H1 (cell line): ENCODE data around the gene RPS15.
"Not testable (repeated sequence)": the region's sequence is repeated elsewhere in the genome, so short reads cannot be mapped to it uniquely, and the experiment has no call there.

Experiments
- ASH2L ChIP-seq: fragments of 200-600, 300-600 bp; sonication (generic); IDR thresholded peaks from one replicate; pipeline ENCODE4 v1.7.1; 2017; ENCODE audit warnings: low read length
- BRCA1 ChIP-seq: IDR thresholded peaks from 2 replicates; pipeline ENCODE4 v1.6.1; 2012; ENCODE audit warnings: low read depth, low read length, improper control_type of control experiment
- CHD2 ChIP-seq: IDR thresholded peaks from 2 replicates; pipeline ENCODE4 v1.6.1; 2012; ENCODE audit warnings: low read length, improper control_type of control experiment
- CTCF ChIP-seq, 3 experiments: IDR thresholded peaks; 1 replicate in 2 of 3; 2 replicates in 1 of 3; pipeline versions ENCODE4 v1.5.1 to v1.6.1; 2011; ENCODE audit warnings: low read length in 3 of 3, mild to moderate bottlenecking in 3 of 3, inconsistent platforms in 2 of 3, low read depth in 1 of 3, moderate library complexity in 1 of 3; ENCODE audit not compliant: insufficient read depth in 1 of 3; ENCODE audit errors: control extremely low read depth in 1 of 3
- EGR1 ChIP-seq: IDR thresholded peaks from 2 replicates; pipeline ENCODE4 v1.6.1; 2011; ENCODE audit warnings: low read depth, low read length, borderline replicate concordance
- EZH2 ChIP-seq: fragments of 200-600 bp; sonication (generic); IDR thresholded peaks from 2 replicates; pipeline ENCODE4 v1.7.1; 2012; ENCODE audit warnings: low read depth, mild to moderate bottlenecking, moderate library complexity, low read length, inconsistent platforms; ENCODE audit not compliant: severe bottlenecking
- GABPA ChIP-seq: IDR thresholded peaks from 2 replicates; pipeline ENCODE4 v1.6.1; 2011; ENCODE audit warnings: mild to moderate bottlenecking, low read length, moderate library complexity, borderline replicate concordance; ENCODE audit not compliant: insufficient read depth
- HDAC6 ChIP-seq: IDR thresholded peaks from one replicate; pipeline ENCODE4 v1.7.1; 2012; ENCODE audit warnings: low read depth, mild to moderate bottlenecking, inconsistent platforms, low read length, moderate library complexity
- KDM1A ChIP-seq: fragments of 200-600, 300-600 bp; sonication (generic); IDR thresholded peaks from 2 replicates; pipeline ENCODE4 v1.7.1; 2016; ENCODE audit warnings: mild to moderate bottlenecking, low read length, borderline replicate concordance
- POLR2A ChIP-seq, 2 experiments: IDR thresholded peaks; 1 replicate in 1 of 2; 2 replicates in 1 of 2; pipeline ENCODE4 v1.6.1; 2011; ENCODE audit warnings: low read depth in 2 of 2, low read length in 2 of 2, mild to moderate bottlenecking in 2 of 2; ENCODE audit errors: control extremely low read depth in 1 of 2
- USF2 ChIP-seq: IDR thresholded peaks from 2 replicates; pipeline ENCODE4 v1.6.1; 2011; ENCODE audit warnings: low read length, improper control_type of control experiment

DNA sequence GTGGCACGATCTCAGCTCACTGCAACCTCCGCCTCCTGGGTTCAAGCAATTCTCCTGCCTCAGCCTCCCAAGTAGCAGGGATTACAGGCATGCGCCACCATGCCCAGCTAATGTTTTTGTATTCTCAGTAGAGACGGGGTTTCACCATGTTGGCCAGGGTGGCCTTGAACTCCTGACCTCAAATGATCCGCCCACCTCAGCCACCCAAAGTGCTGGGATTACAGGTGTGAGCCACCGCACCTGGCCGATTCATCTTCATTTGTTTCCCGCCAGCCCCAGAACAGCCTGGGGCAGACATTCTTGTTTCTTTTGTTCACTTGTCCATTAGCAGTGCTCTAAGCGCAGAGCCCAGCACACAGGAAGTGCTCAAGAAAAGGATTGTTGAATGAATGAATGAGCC is 38.9 kb downstream of the RPS15 start:
- not testable (repeated sequence) for TF ChIP-seq CTCF (IDR thresholded peaks at IDR 0.05; ENCODE audit: control extremely low read depth in 1 of 3, insufficient read depth in 1 of 3, low read depth in 1 of 3, low read length in 3 of 3); KDM1A; GABPA; USF2; CHD2; BRCA1; EGR1; HDAC6; EZH2; POLR2A (IDR thresholded peaks at IDR 0.05; ENCODE audit: control extremely low read depth in 1 of 2, low read depth in 2 of 2, low read length in 2 of 2); ASH2L
